Tracheal epithelial cell (primary cell): ENCODE results near the gene CAMK1G. TPM values are rescaled to one million over a fixed set of nuclear protein-coding genes. Genes with fewer than 3 reads are reported as not detected.

Source experiments
- total RNA-seq: library from RNA; depleted of rRNA; stranded (reverse); fragments of >200 nt; gene quantifications from 2 replicates; pipeline ENCODE4 v1.2.1, GENCODE V29; 2014

Gene CAMK1G
- total RNA-seq, result 0.24 TPM in 1 of 2 replicates, not detected in the other

DNA sequence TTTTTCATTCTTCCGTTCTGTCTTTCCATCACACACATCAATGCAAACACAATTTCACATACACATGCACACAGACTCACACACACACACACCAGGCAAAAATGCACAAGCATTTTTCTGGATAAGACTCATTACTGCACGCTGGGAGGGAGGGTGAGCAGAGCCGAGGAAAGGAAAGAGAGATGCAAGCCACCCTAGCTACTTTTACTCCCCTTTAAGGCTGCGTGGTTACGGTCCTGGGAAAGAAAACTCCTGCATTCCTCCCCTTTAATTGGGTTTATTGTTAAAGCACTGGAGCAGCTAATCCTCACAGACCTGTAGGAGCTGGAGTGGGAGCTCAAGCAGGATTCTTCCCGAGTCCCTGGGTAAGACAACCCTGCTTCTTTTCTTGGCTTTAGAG is at the start of gene CAMK1G:
TSS of gene CAMK1G (plus strand) at position 307 of the 400 bp plus-strand sequence. CDS start 11,270 bp downstream, outside the sequence.

DNA sequence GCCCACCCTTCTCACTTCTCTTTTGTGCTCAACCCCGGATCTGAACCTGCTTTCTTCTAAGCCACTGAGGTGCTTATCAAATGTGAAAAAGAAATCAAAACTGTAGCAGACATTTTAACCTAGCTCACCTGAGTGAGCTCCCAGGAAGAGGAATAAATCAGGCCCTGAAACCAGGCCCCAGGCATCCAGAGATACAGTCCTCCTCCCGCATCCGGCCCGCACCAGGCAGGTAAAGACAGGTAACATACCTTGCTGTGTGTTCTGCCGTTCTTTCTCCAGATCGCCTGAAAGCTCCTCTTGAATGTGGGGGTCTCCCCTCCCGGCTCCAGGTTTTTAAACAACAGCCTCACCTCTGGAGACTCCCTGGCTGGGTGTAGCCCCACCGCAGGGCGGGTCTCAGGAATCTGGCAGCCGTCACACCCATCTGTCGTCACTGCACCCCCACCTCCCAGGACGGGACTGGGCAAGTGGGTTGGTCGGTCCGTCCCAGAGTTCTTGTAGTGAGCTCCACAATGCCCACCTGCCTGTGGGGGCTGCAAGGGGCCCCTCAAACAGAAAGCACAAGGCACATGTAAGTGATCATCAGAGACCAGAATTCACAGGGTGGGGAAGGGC is 68.7 kb downstream of the CAMK1G start, which contains the start of gene LAMB3:
TSS of gene LAMB3 (minus strand) at position 305 of the 615 bp plus-strand sequence. CDS start 1,481 bp downstream, outside the sequence.

Other genes starting within 250 kb of the CAMK1G start
- gene LAMB3, start 68.7 kb downstream of the CAMK1G start, total RNA-seq, result 1,263 and 1,900 TPM in 2 replicates
- 163 and 658 TPM in 2 replicates for gene G0S2, start 91.7 kb downstream of the CAMK1G start, total RNA-seq
- gene HSD11B1, start 121.1 kb downstream of the CAMK1G start, total RNA-seq, result 9.2 and 49.6 TPM in 2 replicates
- not detected in 2 replicates for gene TRAF3IP3, start 172.3 kb downstream of the CAMK1G start, total RNA-seq
- gene C1orf74, start 200.8 kb downstream of the CAMK1G start, total RNA-seq, result 8.1 and 15.9 TPM in 2 replicates
- gene IRF6, start 222.4 kb downstream of the CAMK1G start, total RNA-seq, result 231 and 613 TPM in 2 replicates
- 7.5 and 10.6 TPM in 2 replicates for gene UTP25, start 244.3 kb downstream of the CAMK1G start, total RNA-seq